UCSD-AML1 (cell line): ENCODE data around the gene ETAA1.

Experiments
- DNase-seq: peaks from one replicate; lab custom pipeline; 2025; ENCODE audit not compliant: unreplicated experiment; lab: John Stamatoyannopoulos, UW

ETAA1 gene

DNA sequence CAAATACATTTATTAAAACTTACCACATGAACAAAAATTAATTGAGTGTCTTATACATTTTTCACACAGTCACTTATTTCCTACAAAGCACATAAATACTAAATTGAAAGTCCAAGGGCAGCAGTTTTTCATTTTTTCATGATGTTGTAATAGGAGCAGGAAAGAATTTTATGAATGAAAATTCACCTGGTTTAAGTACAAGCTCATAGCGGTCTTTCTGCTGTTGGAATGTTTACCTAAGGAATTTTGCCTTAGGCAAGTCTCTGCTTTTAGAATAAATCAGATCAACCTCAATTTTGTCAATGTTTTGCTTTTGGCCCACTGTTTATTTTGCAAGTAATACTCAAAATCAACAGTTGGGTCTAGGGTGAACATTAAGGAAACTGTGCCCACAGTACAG is 40.0 kb downstream of the ETAA1 start:
- no peak for DNase-seq

DNA sequence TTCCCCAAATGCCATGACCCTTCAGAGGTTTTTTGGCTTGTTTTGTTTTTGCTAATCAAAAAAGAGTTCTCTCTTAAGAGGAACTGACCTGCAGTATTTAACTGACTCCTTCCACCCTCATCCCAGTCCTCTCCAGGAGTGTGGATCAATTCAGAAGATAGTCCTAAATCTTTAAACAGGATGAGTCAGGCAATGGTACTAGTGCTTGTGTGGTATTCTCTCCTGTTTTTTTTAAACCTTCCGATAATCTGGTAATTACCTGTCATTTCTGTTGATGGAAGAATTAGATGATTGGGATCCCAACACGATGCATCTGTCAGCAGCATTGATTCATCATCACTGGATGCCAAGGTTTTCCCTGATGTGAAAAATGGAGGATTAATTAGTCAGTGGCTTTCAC is 41.2 kb downstream of the ETAA1 start:
- DNase-seq: no peak

DNA sequence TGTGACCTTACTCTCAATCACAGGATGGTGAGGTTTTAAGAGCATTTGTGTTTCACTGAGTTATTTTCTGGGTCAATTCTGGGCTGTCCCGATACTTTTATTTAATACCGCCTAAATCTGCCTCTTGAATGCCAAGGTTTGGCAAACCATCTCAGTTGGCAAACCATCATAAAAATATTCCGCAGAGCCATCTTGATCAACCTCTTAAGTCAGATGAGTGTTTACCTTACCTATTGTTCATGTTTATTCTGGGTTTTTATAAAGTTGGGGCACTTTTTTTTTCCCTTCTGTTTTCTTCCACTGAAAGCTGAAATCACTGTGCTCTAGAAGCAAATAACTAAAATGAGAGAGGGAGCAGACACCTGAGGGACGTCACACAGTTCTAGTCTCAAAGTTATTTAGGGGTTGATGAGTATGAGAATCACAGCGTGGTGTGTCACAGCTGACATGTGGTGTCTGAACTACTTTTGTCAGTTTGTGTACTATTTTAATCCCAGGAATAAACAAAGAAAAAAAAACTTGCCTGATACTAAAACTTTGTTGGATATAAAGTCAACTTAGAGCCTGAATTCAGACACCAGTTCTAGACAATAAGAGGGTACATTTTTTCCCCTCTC is 48.6 kb downstream of the ETAA1 start:
- DNase-seq: no peak

DNA sequence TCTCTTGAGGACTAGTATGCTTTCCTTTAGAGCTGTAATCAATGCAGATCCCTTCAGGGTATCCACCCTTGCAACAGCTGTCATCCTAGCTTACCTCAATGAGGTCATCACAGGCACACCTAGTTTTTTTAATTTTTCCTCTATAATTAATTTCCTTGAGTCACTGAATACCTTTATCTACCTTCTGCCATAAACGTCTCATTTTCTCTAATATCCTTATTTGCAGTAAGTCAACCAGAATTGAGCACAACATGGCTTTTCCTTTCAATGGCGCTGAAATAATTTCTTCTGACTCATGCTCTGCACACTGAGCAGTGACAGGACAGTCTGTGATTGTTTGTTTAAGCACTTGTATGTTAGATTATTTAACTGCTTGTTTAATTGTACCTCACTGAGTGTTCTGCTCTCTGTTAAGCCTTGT is 49.4 kb downstream of the ETAA1 start:
- no peak for DNase-seq

DNA sequence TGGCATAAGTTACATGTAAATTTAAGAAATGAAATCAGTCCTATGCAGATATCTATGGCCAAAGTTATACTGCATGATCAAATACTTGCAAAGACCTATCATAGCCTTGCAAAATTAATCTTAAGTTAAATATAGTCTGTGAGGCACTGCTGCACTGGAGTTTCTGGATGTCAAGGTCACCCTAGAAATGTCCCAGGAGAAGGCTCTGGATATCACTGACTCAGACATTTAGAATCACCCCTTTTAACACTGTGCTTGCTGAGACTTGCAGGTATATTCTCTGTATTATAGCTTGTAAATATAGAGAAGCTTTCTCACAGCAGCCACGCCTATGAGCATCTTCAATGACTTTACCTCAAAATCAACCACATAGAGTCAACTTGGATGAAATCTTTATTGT is 51.5 kb downstream of the ETAA1 start:
- no peak for DNase-seq

DNA sequence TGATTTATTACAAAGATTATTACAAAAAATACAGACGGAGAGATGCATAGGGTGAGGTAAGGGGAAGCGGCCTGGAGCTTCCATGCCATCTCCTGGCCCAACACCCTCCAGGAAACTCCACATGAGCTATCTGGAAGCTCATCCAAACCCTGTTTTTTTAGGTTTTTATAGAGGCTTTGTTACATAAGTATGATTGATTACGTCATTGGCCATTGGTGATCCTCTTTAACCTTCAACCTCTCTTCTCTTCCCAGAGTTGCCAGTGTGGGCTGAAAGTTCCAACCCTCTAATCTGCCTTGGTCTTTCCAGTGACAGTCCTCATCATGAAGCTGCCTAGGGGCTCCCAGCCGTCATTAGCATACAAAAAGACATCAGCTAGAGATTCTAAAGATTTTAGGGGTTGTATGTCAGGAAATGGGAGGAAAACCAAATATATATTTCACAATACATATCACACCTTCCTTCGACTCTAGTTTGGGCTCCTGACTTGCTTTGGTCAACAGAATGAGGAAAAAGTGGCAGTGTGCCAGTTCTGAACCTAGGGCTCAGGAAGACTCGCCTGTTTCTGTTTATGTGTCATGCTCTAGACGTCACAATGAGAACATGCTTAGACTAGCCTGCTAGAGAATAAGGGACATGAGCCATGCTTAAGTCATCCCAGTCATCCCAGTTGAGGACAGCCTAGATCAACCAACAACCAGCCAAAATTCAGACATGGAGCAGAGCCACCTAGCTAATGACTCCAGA is 54.1 kb downstream of the ETAA1 start:
- DNase-seq: no peak

DNA sequence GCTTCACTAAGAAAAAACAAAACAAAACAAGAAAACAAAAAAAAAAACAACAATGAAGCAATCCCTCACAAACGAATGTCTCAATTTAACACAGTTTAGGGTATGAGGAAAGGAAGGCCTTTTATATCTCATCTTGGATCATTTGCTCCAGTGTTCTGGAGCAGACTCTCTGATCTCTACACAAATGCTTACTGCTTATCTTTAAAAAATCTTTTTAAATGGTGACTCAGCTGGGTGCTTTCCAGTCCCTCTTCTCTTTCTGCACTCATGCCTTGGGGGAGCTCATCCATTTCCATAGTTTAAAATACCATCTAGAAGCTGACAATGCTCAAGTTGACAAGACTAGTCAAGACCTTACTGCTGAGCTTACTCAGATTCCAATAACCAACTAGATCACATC is 56.2 kb downstream of the ETAA1 start:
- DNase-seq: no peak

DNA sequence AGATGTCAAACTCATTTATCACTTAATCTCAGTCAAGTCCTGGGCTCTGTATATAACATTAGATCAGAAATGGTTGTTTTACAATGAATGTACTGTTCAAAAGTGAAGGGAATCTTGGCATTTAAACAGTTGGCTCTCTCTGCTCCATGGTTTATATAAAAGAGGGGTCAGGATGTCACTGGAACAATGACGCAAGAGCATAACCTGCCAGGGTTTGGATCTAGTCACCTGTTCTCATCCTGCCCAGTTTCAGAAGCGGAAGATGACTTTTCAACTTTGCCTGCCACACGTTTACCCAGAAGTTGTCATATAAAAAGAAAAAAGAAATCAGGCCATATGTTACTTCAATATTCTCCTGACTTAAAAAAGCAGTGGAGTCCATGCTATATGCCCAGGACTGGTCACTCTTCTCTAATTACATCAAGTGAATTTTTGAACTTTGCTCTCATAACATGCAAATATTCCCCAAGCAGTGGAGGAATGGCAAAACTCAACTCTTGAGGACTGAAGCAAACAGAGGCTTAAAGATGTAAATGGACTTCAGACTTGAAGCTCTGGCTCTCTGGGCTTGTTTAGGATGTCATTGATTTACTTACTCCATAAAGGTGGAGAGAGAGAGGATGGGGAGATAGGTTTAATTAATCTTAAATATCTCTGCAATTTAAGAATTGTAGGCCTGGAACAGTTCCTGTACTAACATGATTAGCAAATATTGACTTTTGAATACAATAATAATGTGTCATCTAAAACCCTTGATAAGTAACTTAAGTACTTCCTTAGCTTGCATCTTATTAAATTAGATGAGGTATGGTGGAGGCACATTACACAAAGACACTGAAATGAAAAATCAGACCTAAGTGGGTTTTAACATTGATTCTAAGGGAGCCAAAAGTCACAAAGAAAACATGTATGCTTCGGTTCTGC is 58.3 kb downstream of the ETAA1 start:
- DNase-seq: no peak

DNA sequence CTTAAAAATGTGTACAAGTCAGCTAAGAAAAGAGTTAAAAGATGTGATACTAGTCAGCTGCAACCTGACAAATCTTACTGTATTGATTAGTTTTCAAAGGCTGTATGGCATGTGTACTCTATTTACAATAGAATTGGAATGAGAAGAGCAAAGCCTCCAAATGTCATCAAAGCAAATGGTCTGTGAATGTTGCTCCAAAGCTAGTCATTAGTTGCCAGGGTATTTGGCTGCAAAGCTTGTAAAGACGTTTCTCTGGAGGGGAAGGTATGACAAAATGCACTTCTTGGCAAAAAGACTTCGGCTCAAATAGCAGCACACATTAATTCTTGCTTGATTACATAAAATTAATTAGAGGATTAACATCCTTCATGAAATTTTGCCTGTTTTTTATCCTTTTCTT is 59.3 kb downstream of the ETAA1 start:
- DNase-seq: no peak

DNA sequence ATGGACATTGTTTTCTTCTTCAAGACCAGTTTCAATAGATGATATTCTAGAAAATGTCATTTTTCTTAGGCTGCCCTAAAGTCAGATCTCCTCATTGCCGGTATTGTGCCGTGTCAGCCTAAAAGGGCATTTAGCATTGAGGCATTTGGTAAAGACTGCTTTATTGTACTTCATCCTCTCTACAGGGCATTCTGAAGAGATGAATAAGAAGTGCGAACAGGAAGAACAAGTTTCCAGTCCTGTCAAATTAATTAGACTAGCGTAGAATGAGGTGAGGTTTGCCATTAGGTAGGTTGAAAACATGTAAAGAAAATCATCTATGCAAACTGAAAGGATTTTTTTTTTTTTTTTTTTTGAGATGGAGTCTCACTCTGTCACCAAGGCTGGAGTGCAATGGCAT is 60.6 kb downstream of the ETAA1 start:
- DNase-seq: no peak

DNA sequence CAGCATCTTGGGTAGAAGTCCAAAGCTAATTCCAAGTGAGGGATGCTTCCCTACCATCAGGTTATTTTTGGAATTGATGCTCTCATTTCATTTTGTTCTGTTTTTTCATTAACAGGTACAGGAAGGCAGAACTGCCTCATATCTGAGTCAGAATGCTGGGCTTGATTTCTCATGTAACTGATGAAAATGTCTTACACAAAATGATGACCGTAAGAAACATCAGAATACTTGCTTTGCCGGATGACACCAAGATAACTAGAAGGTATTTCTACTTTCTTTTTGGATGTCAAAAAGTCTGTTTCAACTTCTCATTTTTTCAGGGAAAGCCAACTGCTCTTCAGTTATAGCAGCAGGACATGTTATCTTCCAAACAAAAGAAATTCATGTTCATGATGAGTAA is 62.6 kb downstream of the ETAA1 start:
- DNase-seq: no peak
